ENCODE results near the gene SNAPC2.

GRCh38 chr19:7918615-7919421 lies 1.3 kb upstream of the SNAPC2 start:
- TF ChIP-seq CTCF (conservative IDR thresholded peaks at IDR 0.05 in 1 of 2, IDR thresholded peaks at IDR 0.05 in 1 of 2; ENCODE audit: extremely low read depth in 1 of 2, insufficient read depth in 1 of 2, low read depth in 1 of 2, low read length in 2 of 2) (no peak), EZH2 (IDR thresholded peaks at IDR 0.05; ENCODE audit: borderline replicate concordance, low read length) (no peak)
